Measurements from ENCODE around the gene MAP7.

- no peak for TF ChIP-seq POLR2AphosphoS5 (IDR thresholded peaks at IDR 0.05; ENCODE audit: low read depth, low read length)
- TF ChIP-seq POLR2A (IDR thresholded peaks at IDR 0.05; ENCODE audit: low read depth, low read length) = no peak
- no peak for TF ChIP-seq TAF1 (IDR thresholded peaks at IDR 0.05; ENCODE audit: borderline replicate concordance, low read depth, low read length)
Measured at GRCh38 chr6:136494710-136495109, 55.5 kb downstream of the MAP7 start.

Measured in GM12892 (cell line).